GM12878 (cell line): ENCODE data around the gene PKM. TPM values are rescaled to one million over a fixed set of nuclear protein-coding genes. Genes with fewer than 3 reads are reported as not detected.

Experiments
- BACH1 ChIP-seq: fragments of 450-650 bp; IDR thresholded peaks from 2 replicates; pipeline ENCODE4 v1.6.1; 2017; ENCODE audit warnings: mild to moderate bottlenecking, borderline replicate concordance
- BHLHE40 ChIP-seq, 2 experiments: fragments of 450-650 bp in 1 of 2; IDR thresholded peaks; 2 replicates each; pipeline ENCODE4 v1.6.1; 2011 to 2017; ENCODE audit warnings: low read depth in 2 of 2, borderline replicate concordance in 1 of 2, improper control_type of control experiment in 1 of 2, low read length in 1 of 2, mild to moderate bottlenecking in 1 of 2
- BRCA1 ChIP-seq: IDR thresholded peaks from 2 replicates; pipeline ENCODE4 v1.6.1; 2011; ENCODE audit warnings: low read depth, low read length, improper control_type of control experiment
- ETV6 ChIP-seq, 2 experiments: fragments of 450-650 bp in 1 of 2; IDR thresholded peaks in 1 of 2; conservative IDR thresholded peaks in 1 of 2; 2 replicates each; pipeline ENCODE4 v1.6.1; 2014; ENCODE audit warnings: antibody characterized with exemption in 1 of 2, borderline replicate concordance in 1 of 2, low read depth in 1 of 2, mild to moderate bottlenecking in 1 of 2, moderate library complexity in 1 of 2
- FOXK2 ChIP-seq: fragments of 450-650 bp; IDR thresholded peaks from 2 replicates; pipeline ENCODE4 v1.6.1; 2017; ENCODE audit warnings: mild to moderate bottlenecking, moderate library complexity
- HDAC6 ChIP-seq: fragments of 200-600 bp; sonication (generic); IDR thresholded peaks from one replicate; pipeline ENCODE4 v1.8.0; 2017; ENCODE audit warnings: antibody characterized with exemption; ENCODE audit not compliant: unreplicated experiment
- IRF4 ChIP-seq: IDR thresholded peaks from 2 replicates; pipeline ENCODE4 v1.6.1; 2011; ENCODE audit warnings: low read depth, low read length
- POLR2AphosphoS5 ChIP-seq: IDR thresholded peaks from 2 replicates; pipeline ENCODE4 v1.6.1; 2011; ENCODE audit warnings: mild to moderate bottlenecking, low read length, inconsistent platforms
- SMC3 ChIP-seq: IDR thresholded peaks from 2 replicates; pipeline ENCODE4 v1.6.1; 2011; ENCODE audit warnings: low read length, improper control_type of control experiment, borderline replicate concordance
- ZNF274 ChIP-seq: IDR thresholded peaks from one replicate; pipeline ENCODE4 v1.8.0; 2011; ENCODE audit not compliant: insufficient read length, insufficient read depth
- polyA plus RNA-seq, 11 experiments: library from polyadenylated mRNA; depleted of rRNA in 4 of 11; unstranded in 6 of 11; stranded (reverse) in 5 of 11; fragments of >200 nt; fragmentation: Nextera tagmentation in 4 of 11; fragmentation: Illumina TruSeq in 1 of 11; extraction: Ambion mirVana in 4 of 11; extraction: Trizol in 1 of 11; gene quantifications; 1 replicate in 1 of 11; 2 replicates in 10 of 11; pipeline versions ENCODE4 v1.2.1 to v1.2.3, GENCODE V29; 2011 to 2016; ENCODE audit warnings: inconsistent platforms in 2 of 11, missing spikeins in 2 of 11, low read depth in 1 of 11
- total RNA-seq, 4 experiments: library from RNA; depleted of rRNA in 3 of 4; stranded (reverse); fragments of >200 nt in 3 of 4; fragmentation: Illumina TruSeq in 1 of 4; extraction: Trizol in 1 of 4; gene quantifications; 2 replicates each; pipeline versions ENCODE4 v1.2.1 to v1.2.3, GENCODE V29; 2013 to 2021
- TF ChIP-seq, protein P1 (sequence below): fragments of 450-650 bp; IDR thresholded peaks from 2 replicates; pipeline ENCODE4 v1.6.1; 2017; ENCODE audit warnings: mild to moderate bottlenecking, low read depth, inconsistent platforms; ENCODE audit not compliant: poor library complexity, severe bottlenecking
- TF ChIP-seq, protein P2 (sequence below): fragments of 450-650 bp; IDR thresholded peaks from 2 replicates; pipeline ENCODE4 v1.6.1; 2017; ENCODE audit warnings: mild to moderate bottlenecking
- TF ChIP-seq, protein P3 (sequence below): fragments of 450-650 bp; IDR thresholded peaks from 2 replicates; pipeline ENCODE4 v1.6.1; 2016; ENCODE audit warnings: mild to moderate bottlenecking, moderate library complexity, borderline replicate concordance
- TF ChIP-seq, protein P4 (sequence below): fragments of 450-650 bp; IDR thresholded peaks from 2 replicates; pipeline ENCODE4 v1.6.1; 2017; ENCODE audit warnings: mild to moderate bottlenecking, moderate library complexity

PKM gene
- total and polyA plus RNA-seq, 10 of the 15 experiments (the other 5 are each of a cell fraction or from before 2014, with no cell fraction given): 491 to 2,011 (median 1,433) TPM

DNA sequence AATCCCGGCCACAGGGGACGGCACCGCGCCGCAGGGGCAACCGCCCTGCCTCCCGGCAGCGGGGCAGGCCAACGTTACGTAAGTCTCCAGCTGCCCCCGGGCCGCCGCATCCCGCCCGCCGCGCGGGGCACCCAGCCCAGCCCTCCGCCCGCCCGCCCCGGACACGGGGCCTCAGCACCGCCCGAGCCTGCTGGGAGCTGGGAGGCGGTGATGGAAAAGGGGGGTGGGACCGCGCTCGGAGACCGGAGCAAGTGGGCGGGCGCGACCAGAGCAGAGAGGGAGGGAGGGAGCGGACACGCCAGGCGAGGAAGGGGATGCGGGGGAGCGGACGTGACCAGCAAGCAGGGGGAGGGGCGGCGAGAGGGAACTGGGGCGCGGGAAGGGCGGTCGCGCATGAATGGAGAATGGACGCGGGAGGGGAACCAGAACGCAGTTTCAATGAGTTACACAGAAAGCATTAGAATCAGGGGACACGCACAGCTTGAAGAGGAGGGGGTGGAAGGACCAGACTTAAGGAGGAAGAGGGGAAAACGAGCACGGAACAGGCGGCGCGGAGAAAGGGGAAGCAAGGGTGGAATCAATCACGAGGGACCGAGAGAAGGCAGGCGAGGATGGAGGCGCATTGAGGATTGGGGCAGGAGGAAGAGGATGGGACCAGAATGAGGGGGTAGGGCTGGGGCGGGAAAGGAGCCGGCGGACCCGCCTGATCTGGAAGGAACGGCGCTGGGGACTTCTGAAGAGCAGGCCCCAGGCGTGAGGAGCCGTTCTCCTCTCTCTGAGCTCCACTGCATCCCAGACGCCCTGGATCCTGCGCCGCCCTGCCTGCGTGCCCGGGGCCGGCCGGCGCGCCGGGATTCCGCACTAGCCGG is 559 bp downstream of the PKM start (continued):
- TF ChIP-seq, protein P1, sequence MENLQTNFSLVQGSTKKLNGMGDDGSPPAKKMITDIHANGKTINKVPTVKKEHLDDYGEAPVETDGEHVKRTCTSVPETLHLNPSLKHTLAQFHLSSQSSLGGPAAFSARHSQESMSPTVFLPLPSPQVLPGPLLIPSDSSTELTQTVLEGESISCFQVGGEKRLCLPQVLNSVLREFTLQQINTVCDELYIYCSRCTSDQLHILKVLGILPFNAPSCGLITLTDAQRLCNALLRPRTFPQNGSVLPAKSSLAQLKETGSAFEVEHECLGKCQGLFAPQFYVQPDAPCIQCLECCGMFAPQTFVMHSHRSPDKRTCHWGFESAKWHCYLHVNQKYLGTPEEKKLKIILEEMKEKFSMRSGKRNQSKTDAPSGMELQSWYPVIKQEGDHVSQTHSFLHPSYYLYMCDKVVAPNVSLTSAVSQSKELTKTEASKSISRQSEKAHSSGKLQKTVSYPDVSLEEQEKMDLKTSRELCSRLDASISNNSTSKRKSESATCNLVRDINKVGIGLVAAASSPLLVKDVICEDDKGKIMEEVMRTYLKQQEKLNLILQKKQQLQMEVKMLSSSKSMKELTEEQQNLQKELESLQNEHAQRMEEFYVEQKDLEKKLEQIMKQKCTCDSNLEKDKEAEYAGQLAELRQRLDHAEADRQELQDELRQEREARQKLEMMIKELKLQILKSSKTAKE: no peak
- TF ChIP-seq POLR2AphosphoS5: no peak
- TF ChIP-seq, protein P2, sequence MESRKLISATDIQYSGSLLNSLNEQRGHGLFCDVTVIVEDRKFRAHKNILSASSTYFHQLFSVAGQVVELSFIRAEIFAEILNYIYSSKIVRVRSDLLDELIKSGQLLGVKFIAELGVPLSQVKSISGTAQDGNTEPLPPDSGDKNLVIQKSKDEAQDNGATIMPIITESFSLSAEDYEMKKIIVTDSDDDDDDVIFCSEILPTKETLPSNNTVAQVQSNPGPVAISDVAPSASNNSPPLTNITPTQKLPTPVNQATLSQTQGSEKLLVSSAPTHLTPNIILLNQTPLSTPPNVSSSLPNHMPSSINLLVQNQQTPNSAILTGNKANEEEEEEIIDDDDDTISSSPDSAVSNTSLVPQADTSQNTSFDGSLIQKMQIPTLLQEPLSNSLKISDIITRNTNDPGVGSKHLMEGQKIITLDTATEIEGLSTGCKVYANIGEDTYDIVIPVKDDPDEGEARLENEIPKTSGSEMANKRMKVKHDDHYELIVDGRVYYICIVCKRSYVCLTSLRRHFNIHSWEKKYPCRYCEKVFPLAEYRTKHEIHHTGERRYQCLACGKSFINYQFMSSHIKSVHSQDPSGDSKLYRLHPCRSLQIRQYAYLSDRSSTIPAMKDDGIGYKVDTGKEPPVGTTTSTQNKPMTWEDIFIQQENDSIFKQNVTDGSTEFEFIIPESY: no peak
- no peak for TF ChIP-seq SMC3
- TF ChIP-seq HDAC6: no peak
- peak; percentile 92 for TF ChIP-seq BACH1
- TF ChIP-seq, protein P3, sequence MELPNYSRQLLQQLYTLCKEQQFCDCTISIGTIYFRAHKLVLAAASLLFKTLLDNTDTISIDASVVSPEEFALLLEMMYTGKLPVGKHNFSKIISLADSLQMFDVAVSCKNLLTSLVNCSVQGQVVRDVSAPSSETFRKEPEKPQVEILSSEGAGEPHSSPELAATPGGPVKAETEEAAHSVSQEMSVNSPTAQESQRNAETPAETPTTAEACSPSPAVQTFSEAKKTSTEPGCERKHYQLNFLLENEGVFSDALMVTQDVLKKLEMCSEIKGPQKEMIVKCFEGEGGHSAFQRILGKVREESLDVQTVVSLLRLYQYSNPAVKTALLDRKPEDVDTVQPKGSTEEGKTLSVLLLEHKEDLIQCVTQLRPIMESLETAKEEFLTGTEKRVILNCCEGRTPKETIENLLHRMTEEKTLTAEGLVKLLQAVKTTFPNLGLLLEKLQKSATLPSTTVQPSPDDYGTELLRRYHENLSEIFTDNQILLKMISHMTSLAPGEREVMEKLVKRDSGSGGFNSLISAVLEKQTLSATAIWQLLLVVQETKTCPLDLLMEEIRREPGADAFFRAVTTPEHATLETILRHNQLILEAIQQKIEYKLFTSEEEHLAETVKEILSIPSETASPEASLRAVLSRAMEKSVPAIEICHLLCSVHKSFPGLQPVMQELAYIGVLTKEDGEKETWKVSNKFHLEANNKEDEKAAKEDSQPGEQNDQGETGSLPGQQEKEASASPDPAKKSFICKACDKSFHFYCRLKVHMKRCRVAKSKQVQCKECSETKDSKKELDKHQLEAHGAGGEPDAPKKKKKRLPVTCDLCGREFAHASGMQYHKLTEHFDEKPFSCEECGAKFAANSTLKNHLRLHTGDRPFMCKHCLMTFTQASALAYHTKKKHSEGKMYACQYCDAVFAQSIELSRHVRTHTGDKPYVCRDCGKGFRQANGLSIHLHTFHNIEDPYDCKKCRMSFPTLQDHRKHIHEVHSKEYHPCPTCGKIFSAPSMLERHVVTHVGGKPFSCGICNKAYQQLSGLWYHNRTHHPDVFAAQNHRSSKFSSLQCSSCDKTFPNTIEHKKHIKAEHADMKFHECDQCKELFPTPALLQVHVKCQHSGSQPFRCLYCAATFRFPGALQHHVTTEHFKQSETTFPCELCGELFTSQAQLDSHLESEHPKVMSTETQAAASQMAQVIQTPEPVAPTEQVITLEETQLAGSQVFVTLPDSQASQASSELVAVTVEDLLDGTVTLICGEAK: peak; percentile 29; the same call in 1 of the 2 replicates
- no peak; a peak in 1 of 4 replicates for TF ChIP-seq ETV6 (conservative IDR thresholded peaks at IDR 0.05 in 1 of 2, IDR thresholded peaks at IDR 0.05 in 1 of 2; ENCODE audit: borderline replicate concordance in 1 of 2, low read depth in 1 of 2)
- TF ChIP-seq IRF4: no peak
- peak in 1 of 2 experiments; percentile 46; a peak in 2 of 4 replicates for TF ChIP-seq BHLHE40 (IDR thresholded peaks at IDR 0.05; ENCODE audit: borderline replicate concordance in 1 of 2, low read depth in 2 of 2, low read length in 1 of 2)
- TF ChIP-seq, protein P4, sequence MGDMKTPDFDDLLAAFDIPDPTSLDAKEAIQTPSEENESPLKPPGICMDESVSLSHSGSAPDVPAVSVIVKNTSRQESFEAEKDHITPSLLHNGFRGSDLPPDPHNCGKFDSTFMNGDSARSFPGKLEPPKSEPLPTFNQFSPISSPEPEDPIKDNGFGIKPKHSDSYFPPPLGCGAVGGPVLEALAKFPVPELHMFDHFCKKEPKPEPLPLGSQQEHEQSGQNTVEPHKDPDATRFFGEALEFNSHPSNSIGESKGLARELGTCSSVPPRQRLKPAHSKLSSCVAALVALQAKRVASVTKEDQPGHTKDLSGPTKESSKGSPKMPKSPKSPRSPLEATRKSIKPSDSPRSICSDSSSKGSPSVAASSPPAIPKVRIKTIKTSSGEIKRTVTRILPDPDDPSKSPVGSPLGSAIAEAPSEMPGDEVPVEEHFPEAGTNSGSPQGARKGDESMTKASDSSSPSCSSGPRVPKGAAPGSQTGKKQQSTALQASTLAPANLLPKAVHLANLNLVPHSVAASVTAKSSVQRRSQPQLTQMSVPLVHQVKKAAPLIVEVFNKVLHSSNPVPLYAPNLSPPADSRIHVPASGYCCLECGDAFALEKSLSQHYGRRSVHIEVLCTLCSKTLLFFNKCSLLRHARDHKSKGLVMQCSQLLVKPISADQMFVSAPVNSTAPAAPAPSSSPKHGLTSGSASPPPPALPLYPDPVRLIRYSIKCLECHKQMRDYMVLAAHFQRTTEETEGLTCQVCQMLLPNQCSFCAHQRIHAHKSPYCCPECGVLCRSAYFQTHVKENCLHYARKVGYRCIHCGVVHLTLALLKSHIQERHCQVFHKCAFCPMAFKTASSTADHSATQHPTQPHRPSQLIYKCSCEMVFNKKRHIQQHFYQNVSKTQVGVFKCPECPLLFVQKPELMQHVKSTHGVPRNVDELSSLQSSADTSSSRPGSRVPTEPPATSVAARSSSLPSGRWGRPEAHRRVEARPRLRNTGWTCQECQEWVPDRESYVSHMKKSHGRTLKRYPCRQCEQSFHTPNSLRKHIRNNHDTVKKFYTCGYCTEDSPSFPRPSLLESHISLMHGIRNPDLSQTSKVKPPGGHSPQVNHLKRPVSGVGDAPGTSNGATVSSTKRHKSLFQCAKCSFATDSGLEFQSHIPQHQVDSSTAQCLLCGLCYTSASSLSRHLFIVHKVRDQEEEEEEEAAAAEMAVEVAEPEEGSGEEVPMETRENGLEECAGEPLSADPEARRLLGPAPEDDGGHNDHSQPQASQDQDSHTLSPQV: no peak
- TF ChIP-seq FOXK2: no peak
- TF ChIP-seq BRCA1: no peak
- no peak for TF ChIP-seq ZNF274
